HepG2 (cell line): ENCODE measurements around the gene MAPK10. TPM values are rescaled to one million over a fixed set of nuclear protein-coding genes. Genes with fewer than 3 reads are reported as not detected.

ENCODE experiments used
- ATAC-seq: fragments of 200-7000 bp; cut with Tn5 transposase; 3 replicates; pipeline ENCODE4 v1.9.1; 2020; ENCODE audit warnings: mild to moderate bottlenecking, moderate library complexity
- BruUV-seq: library from RNA; stranded (reverse); fragments of 400-500 nt; replicated peaks from 2 replicates; lab custom pipeline; 2021; lab: Mats Ljungman, UMichigan
- CTCF ChIA-PET: fragments of 300-600 bp; formaldehyde crosslinking; extraction: SDS; loops from one replicate; lab custom pipeline; 2021; ENCODE audit warnings: low total read pairs, inconsistent platforms, low intra/inter-chr PET ratio; lab: Yijun Ruan, JAX
- POLR2A ChIA-PET: fragments of 350-600 bp; sonication (Branson Sonifier 250); formaldehyde crosslinking; loops from one replicate; lab custom pipeline; 2020; ENCODE audit warnings: antibody characterized with exemption, inconsistent platforms; lab: Yijun Ruan, JAX
- DNase-seq: peaks from one replicate; pipeline ENCODE4 v3.0.0-alpha.2; 2015; ENCODE audit warnings: low spot score
- FAIRE-seq: peaks from 3 replicates; lab custom pipeline; 2011; peaks lifted over from hg19 to GRCh38; lab: Jason Lieb, UNC
- H2AFZ ChIP-seq: one replicate; pipeline ENCODE4 v1.6.1; 2011; ENCODE audit warnings: low read length, inconsistent platforms
- H3K27ac ChIP-seq: fragments of 300-600 bp; 3 replicates; pipeline ENCODE4 v1.8.0; 2011; ENCODE audit warnings: mixed run types, mild to moderate bottlenecking, mixed read lengths, low read length, inconsistent platforms; ENCODE audit not compliant: insufficient read depth; ENCODE audit errors: extremely low read length
- H3K27me3 ChIP-seq, 2 experiments: fragments of 200-600 bp in 1 of 2; 2 replicates in 1 of 2; 3 replicates in 1 of 2; pipeline versions ENCODE4 v1.6.0 to v1.8.0; 2011; ENCODE audit warnings: low read length in 2 of 2, mild to moderate bottlenecking in 2 of 2, moderate library complexity in 2 of 2, inconsistent platforms in 1 of 2; ENCODE audit not compliant: insufficient read depth in 2 of 2, control insufficient read depth in 1 of 2
- H3K36me3 ChIP-seq, 2 experiments: fragments of 200-600 bp in 1 of 2; replicated peaks in 1 of 2; 2 replicates in 1 of 2; 3 replicates in 1 of 2; pipeline versions ENCODE4 v1.5.1 to v1.8.0; 2011; ENCODE audit warnings: low read length in 2 of 2, inconsistent platforms in 1 of 2; ENCODE audit not compliant: insufficient read depth in 2 of 2, control insufficient read depth in 1 of 2
- H3K4me1 ChIP-seq: 2 replicates; pipeline ENCODE4 v1.5.1; 2012; ENCODE audit warnings: low read length, inconsistent platforms; ENCODE audit not compliant: insufficient read depth
- H3K4me2 ChIP-seq: 2 replicates; pipeline ENCODE4 v1.6.0; 2011; ENCODE audit warnings: low read depth, low read length, inconsistent platforms
- H3K4me3 ChIP-seq, 3 experiments: fragments of 200-600 bp in 1 of 3; sonication (generic), shearing (Covaris generic) in 1 of 3; replicated peaks in 1 of 3; 2 replicates each; pipeline ENCODE4 v1.5.1; 2011 to 2016; ENCODE audit warnings: low read length in 3 of 3, inconsistent platforms in 2 of 3, low read depth in 2 of 3, mild to moderate bottlenecking in 2 of 3, control low read depth in 1 of 3, mixed read lengths in 1 of 3; ENCODE audit not compliant: insufficient read depth in 1 of 3
- H3K79me2 ChIP-seq: one replicate; pipeline ENCODE4 v1.6.1; 2011; ENCODE audit warnings: low read length, inconsistent platforms; ENCODE audit not compliant: insufficient read depth
- H3K9ac ChIP-seq: 2 replicates; pipeline ENCODE4 v1.6.0; 2011; ENCODE audit warnings: mild to moderate bottlenecking, low read depth, low read length, inconsistent platforms; ENCODE audit not compliant: insufficient read depth
- H3K9me3 ChIP-seq: 2 replicates; pipeline ENCODE4 v1.5.1; 2012; ENCODE audit warnings: mild to moderate bottlenecking, low read length
- H4K20me1 ChIP-seq: 2 replicates; pipeline ENCODE4 v1.6.0; 2011; ENCODE audit warnings: inconsistent platforms, mild to moderate bottlenecking, low read length, moderate library complexity; ENCODE audit not compliant: insufficient read depth
- AGO2 ChIP-seq: fragments of 200-400 bp; formaldehyde crosslinking; optimal IDR thresholded peaks from 2 replicates; pipeline ENCODE3; 2017; ENCODE audit warnings: mild to moderate bottlenecking, low read depth, low read length, moderate library complexity
- ATF1 ChIP-seq: IDR thresholded peaks from 2 replicates; pipeline ENCODE4 v1.6.1; 2016; ENCODE audit warnings: mild to moderate bottlenecking, control low read depth
- ATF7-NPFF ChIP-seq: sonication (generic); formaldehyde crosslinking; IDR thresholded peaks from 2 replicates; pipeline ENCODE4 v1.8.1; 2023; ENCODE audit warnings: mild to moderate bottlenecking, low read depth, missing genetic modification reagents, moderate library complexity
- CEBPG ChIP-seq: IDR thresholded peaks from 2 replicates; pipeline ENCODE4 v1.6.1; 2016
- FOXM1 ChIP-seq: sonication (generic); formaldehyde crosslinking; IDR thresholded peaks from 2 replicates; pipeline ENCODE4 v1.5.0; 2020; ENCODE audit warnings: missing genetic modification reagents
- KMT2A ChIP-seq: sonication (generic); formaldehyde crosslinking; IDR thresholded peaks from 2 replicates; pipeline ENCODE4 v1.4.0; 2020; ENCODE audit warnings: missing genetic modification reagents
- NFE2L1 ChIP-seq: sonication (generic); formaldehyde crosslinking; IDR thresholded peaks from 2 replicates; pipeline ENCODE4 v1.4.0; 2020; ENCODE audit warnings: missing genetic modification reagents, mild to moderate bottlenecking, borderline replicate concordance
- RARA ChIP-seq: IDR thresholded peaks from 2 replicates; pipeline ENCODE4 v1.6.1; 2016; ENCODE audit warnings: missing genetic modification reagents, missing compliant biosample characterization
- TOE1 ChIP-seq: sonication (generic); formaldehyde crosslinking; IDR thresholded peaks from 2 replicates; pipeline ENCODE4 v1.4.0; 2020; ENCODE audit warnings: mild to moderate bottlenecking, missing genetic modification reagents
- U2AF2 ChIP-seq: fragments of 200-400 bp; formaldehyde crosslinking; IDR thresholded peaks from 2 replicates; pipeline ENCODE4 v1.6.1; 2017; ENCODE audit warnings: low read depth, mild to moderate bottlenecking, low read length
- ZNF274 ChIP-seq: sonication (generic); formaldehyde crosslinking; IDR thresholded peaks from 2 replicates; pipeline ENCODE4 v1.5.1; 2020; ENCODE audit warnings: mild to moderate bottlenecking, missing genetic modification reagents
- ZNF546 ChIP-seq: sonication (generic); formaldehyde crosslinking; conservative IDR thresholded peaks from 2 replicates; pipeline ENCODE4 v1.8.1; 2023; ENCODE audit warnings: mild to moderate bottlenecking, missing genetic modification reagents
- WGBS: methylation state at CpG from one replicate; pipeline ENCODE4 v1.1.6; 2017; ENCODE audit warnings: low lambda C conversion rate; 5-methylcytosine and 5-hydroxymethylcytosine counted together
- in situ Hi-C: cut with HindIII; loops from 2 replicates; pipeline ENCODE4 v1.10.0; 2017; ENCODE audit warnings: low pct_unique_long_range_greater_than_20kb; ENCODE audit not compliant: extremely low pct_ligation_motif_present
- intact Hi-C: fragments of 100-400 bp; cut with micrococcal nuclease; formaldehyde crosslinking; loops from one replicate; pipeline ENCODE4 v1.10.0; 2022; ENCODE audit not compliant: unreplicated experiment
- polyA plus RNA-seq, 8 experiments: library from polyadenylated mRNA; depleted of rRNA in 3 of 8; stranded (reverse) in 7 of 8; unstranded in 1 of 8; fragments of >200 nt; fragmentation: Illumina TruSeq in 4 of 8; extraction: Trizol in 4 of 8; gene quantifications; 2 replicates each; pipeline versions ENCODE4 v1.2.1 to v1.2.3, GENCODE V29; 2011 to 2016; ENCODE audit warnings: low read depth in 4 of 8, missing spikeins in 1 of 8, mixed read lengths in 1 of 8; ENCODE audit not compliant: insufficient read depth in 1 of 8
- total RNA-seq, 5 experiments: library from RNA; depleted of rRNA; stranded (reverse); fragments of >200 nt; fragmentation: Illumina TruSeq; extraction: Trizol; gene quantifications; 2 replicates each; pipeline ENCODE4 v1.2.3, GENCODE V29; 2016; ENCODE audit warnings: low read depth in 1 of 5
- TF ChIP-seq, protein P1 (sequence below): fragments of 450-650 bp; IDR thresholded peaks from 2 replicates; pipeline ENCODE4 v1.6.1; 2017
- TF ChIP-seq, protein P2 (sequence below): sonication (generic); formaldehyde crosslinking; conservative IDR thresholded peaks from 2 replicates; pipeline ENCODE4 v1.4.0; 2020; ENCODE audit warnings: missing genetic modification reagents
- TF ChIP-seq, protein P3 (sequence below): sonication (generic); formaldehyde crosslinking; IDR thresholded peaks from 2 replicates; pipeline ENCODE4 v1.4.0; 2020; ENCODE audit warnings: missing genetic modification reagents
- TF ChIP-seq, protein P4 (sequence below): IDR thresholded peaks from 2 replicates; pipeline ENCODE4 v1.6.1; 2016
- TF ChIP-seq, protein P5 (sequence below), 2 experiments: sonication (generic) in 1 of 2; formaldehyde crosslinking in 1 of 2; IDR thresholded peaks; 2 replicates each; pipeline versions ENCODE4 v1.5.1 to v1.6.1; 2011 to 2020; ENCODE audit warnings: borderline replicate concordance in 1 of 2, low read depth in 1 of 2, low read length in 1 of 2, mild to moderate bottlenecking in 1 of 2, missing genetic modification reagents in 1 of 2, moderate library complexity in 1 of 2

The MAPK10 gene
- total and polyA plus RNA-seq, 2 of the 13 experiments (the other 11 are each of a cell fraction or from before 2014, with no cell fraction given), result not detected

DNA sequence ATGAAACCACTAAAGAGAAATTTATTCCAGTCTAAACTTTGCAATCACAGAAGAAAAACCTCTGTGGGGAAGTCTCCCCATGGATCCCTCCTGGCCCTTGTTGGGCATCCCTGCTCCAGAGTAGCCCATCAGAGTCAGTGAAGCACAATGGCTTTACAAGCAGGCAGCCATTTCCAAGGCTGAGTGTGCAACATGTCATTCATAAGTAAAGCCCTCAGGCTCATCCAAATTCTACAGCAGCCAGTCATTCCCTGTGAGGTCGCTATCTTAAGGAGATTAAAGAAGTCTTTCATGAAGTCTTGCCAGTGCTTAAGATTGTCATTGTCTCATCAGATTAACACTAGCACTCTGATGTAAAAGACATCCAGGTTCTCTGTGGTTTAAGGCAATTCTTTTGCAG lies 17.0 kb upstream of the MAPK10 start:
- intact Hi-C loops, result no loop called here
- ATAC-seq, result no peak
- no peak for TF ChIP-seq ZNF274 (CRISPR knock-in tag)
- no peak for TF ChIP-seq FOXM1
- TF ChIP-seq, protein P1, sequence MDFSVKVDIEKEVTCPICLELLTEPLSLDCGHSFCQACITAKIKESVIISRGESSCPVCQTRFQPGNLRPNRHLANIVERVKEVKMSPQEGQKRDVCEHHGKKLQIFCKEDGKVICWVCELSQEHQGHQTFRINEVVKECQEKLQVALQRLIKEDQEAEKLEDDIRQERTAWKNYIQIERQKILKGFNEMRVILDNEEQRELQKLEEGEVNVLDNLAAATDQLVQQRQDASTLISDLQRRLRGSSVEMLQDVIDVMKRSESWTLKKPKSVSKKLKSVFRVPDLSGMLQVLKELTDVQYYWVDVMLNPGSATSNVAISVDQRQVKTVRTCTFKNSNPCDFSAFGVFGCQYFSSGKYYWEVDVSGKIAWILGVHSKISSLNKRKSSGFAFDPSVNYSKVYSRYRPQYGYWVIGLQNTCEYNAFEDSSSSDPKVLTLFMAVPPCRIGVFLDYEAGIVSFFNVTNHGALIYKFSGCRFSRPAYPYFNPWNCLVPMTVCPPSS, result no peak
- no peak for TF ChIP-seq KMT2A (CRISPR knock-in tag)
- no peak for TF ChIP-seq CEBPG
- TF ChIP-seq U2AF2, result no peak
- TF ChIP-seq AGO2, result no peak
- TF ChIP-seq ZNF546 (CRISPR knock-in tag), result no peak
- TF ChIP-seq, protein P2, sequence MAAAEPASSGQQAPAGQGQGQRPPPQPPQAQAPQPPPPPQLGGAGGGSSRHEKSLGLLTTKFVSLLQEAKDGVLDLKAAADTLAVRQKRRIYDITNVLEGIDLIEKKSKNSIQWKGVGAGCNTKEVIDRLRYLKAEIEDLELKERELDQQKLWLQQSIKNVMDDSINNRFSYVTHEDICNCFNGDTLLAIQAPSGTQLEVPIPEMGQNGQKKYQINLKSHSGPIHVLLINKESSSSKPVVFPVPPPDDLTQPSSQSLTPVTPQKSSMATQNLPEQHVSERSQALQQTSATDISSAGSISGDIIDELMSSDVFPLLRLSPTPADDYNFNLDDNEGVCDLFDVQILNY (CRISPR knock-in tag), result no peak
- no peak for TF ChIP-seq NFE2L1 (CRISPR knock-in tag)
- TF ChIP-seq RARA, result no peak
- TF ChIP-seq, protein P3, sequence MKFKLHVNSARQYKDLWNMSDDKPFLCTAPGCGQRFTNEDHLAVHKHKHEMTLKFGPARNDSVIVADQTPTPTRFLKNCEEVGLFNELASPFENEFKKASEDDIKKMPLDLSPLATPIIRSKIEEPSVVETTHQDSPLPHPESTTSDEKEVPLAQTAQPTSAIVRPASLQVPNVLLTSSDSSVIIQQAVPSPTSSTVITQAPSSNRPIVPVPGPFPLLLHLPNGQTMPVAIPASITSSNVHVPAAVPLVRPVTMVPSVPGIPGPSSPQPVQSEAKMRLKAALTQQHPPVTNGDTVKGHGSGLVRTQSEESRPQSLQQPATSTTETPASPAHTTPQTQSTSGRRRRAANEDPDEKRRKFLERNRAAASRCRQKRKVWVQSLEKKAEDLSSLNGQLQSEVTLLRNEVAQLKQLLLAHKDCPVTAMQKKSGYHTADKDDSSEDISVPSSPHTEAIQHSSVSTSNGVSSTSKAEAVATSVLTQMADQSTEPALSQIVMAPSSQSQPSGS (CRISPR knock-in tag), result no peak
- TF ChIP-seq TOE1 (CRISPR knock-in tag), result no peak
- no peak for TF ChIP-seq ATF1 (CRISPR knock-in tag)
- TF ChIP-seq, protein P4, sequence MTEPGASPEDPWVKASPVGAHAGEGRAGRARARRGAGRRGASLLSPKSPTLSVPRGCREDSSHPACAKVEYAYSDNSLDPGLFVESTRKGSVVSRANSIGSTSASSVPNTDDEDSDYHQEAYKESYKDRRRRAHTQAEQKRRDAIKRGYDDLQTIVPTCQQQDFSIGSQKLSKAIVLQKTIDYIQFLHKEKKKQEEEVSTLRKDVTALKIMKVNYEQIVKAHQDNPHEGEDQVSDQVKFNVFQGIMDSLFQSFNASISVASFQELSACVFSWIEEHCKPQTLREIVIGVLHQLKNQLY (CRISPR knock-in tag), result no peak
- TF ChIP-seq, protein P5, sequence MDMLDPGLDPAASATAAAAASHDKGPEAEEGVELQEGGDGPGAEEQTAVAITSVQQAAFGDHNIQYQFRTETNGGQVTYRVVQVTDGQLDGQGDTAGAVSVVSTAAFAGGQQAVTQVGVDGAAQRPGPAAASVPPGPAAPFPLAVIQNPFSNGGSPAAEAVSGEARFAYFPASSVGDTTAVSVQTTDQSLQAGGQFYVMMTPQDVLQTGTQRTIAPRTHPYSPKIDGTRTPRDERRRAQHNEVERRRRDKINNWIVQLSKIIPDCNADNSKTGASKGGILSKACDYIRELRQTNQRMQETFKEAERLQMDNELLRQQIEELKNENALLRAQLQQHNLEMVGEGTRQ (IDR thresholded peaks at IDR 0.05; ENCODE audit: low read depth, low read length), result no peak
- TF ChIP-seq, protein P5 (CRISPR knock-in tag; IDR thresholded peaks at IDR 0.05; ENCODE audit: borderline replicate concordance), result no peak
- no peak for TF ChIP-seq ATF7-NPFF
- TF ChIP-seq, all 625 proteins: peak for 0
- H4K20me1 ChIP-seq, result no peaks in the 10 kb centered on the region
- BruUV-seq, result no TSS peak
- DNase-seq, result no peak
- H3K79me2 ChIP-seq, result no peaks in the 10 kb centered on the region
- FAIRE-seq, result no peak
- H3K36me3 ChIP-seq, result no peaks in the 10 kb centered on the region
- in situ Hi-C loops, result no loop called here
- H3K4me2 ChIP-seq, result no peak overlapping the region
- H3K9me3 ChIP-seq, result no peaks in the 10 kb centered on the region
- WGBS, result 0% methylated on average over 1 of the region's 1 CpG
- no peak overlapping the region for H3K9ac ChIP-seq
- CTCF ChIA-PET, result no interaction called here
- POLR2A ChIA-PET, result no interaction called here
- H3K4me3 ChIP-seq, result no peak overlapping the region
- H3K27me3 ChIP-seq, result no peaks in the 10 kb centered on the region
- no peaks in the 10 kb centered on the region for H3K4me1 ChIP-seq
- no peak overlapping the region for H2AFZ ChIP-seq
- no peak overlapping the region for H3K27ac ChIP-seq
